GM21423 (cell line): ENCODE measurements around the gene FFAR3.

ENCODE experiments used
- ATAC-seq: cut with Tn5 transposase; IDR thresholded peaks from one replicate; pipeline ENCODE4 v1.9.1; 2021; ENCODE audit warnings: mild to moderate bottlenecking, moderate library complexity; ENCODE audit not compliant: unreplicated experiment

Gene FFAR3, protein sequence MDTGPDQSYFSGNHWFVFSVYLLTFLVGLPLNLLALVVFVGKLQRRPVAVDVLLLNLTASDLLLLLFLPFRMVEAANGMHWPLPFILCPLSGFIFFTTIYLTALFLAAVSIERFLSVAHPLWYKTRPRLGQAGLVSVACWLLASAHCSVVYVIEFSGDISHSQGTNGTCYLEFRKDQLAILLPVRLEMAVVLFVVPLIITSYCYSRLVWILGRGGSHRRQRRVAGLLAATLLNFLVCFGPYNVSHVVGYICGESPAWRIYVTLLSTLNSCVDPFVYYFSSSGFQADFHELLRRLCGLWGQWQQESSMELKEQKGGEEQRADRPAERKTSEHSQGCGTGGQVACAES

DNA sequence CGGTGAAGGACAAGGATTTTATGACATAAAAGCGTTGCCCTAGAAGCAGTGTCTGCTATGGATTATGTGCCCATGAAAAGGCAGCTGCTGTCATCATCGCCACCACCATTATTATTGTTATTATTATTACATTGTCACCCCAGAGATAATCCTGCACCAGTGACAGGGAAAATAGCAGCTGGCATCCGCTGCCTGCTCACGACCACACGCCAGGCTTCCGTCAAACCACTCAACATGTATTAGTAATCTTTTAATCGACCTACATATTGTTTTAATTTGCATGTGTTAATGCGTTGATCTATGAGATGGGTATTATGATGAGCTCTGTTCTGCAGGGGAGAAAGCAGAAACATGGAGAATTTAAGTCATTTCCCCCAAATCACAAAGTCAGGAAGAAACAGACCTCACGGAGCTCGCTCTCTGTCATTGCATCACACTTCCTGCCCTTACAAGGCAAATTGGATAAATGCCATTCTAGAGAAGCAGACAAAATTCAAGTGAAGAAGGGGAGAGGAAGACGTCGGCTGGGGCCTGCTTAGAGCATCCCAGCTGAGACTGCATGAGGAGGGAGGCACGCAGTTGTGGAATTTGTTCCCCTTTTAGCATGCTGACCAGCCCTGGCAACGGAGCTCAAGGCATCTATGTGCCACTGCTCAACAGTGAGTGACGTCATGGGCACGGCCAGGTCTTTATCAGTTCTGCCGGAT is at the start of gene FFAR3:
Gene FFAR3, plus strand, starts transcription at position 594 of the 707 bp plus-strand sequence. CDS start 431 bp downstream, outside the sequence.
- ATAC-seq: no peak

DNA sequence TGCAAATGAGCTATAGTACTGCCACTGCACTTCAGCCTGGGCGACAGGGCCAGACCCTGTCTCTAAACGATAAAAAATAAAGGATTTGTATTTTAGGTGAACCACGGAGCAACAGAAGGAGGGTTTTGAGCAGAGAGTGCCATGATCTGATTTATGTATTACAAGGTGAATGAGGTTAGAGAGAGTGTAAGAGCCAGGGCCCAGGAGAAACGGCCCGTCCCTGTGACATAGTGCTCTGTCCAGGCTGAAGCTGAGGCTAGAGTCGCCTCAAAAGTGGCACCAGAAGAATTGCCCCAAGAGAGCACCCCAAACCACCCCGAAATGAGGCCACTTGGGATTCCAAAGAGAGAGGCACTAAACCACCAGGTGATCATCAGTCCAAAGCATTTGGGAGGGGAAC is 49.4 kb upstream of the FFAR3 start:
- no peak for ATAC-seq

DNA sequence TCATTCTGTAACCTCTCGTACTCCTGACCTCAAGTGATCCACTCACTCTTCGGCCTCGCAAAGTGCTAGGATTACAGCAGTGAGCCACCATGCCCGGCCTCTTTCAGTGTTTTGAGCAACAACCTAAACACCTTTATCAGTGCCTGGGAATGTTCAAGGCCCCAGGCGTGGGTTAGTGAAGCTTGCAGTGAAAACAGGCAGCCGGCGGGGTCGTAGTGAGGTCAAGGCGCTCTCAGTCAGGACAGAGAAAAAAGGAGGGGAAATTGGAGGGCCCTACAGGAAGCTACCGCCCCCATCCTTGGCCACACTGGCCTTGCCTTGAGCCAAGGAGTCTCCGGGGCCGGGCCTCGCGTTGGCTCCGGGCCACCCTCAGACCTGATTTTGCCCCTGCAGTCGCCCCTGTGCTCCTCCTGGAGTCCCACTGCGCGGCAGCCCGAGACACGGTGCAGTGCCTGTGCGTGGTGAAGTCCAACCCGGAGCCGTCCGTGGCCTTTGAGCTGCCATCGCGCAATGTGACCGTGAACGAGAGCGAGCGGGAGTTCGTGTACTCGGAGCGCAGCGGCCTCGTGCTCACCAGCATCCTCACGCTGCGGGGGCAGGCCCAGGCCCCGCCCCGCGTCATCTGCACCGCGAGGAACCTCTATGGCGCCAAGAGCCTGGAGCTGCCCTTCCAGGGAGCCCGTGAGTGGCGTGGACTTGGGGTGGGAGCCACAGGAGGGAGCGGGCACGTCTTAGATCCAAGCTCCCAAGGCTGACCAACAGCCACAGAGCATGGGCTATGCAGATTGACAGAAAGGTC is 48.6 kb upstream of the FFAR3 start:
- no peak for ATAC-seq

DNA sequence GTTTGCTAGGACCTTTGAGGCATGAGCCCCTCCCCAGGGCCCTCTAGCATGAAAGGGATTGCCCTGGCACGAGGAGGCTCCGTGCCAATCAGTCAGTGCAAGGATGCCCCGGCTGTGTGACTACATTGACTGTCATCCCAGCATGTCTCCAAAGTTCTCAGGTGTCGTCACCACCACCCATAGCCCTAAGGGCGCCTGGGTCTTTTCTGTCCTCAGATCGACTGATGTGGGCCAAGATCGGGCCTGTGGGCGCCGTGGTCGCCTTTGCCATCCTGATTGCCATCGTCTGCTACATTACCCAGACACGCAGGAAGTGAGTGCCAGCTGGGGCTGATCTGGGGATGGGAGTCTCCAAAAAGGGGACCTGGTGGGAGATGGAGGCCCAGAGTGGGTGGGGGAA is 47.9 kb upstream of the FFAR3 start:
- ATAC-seq: no peak

DNA sequence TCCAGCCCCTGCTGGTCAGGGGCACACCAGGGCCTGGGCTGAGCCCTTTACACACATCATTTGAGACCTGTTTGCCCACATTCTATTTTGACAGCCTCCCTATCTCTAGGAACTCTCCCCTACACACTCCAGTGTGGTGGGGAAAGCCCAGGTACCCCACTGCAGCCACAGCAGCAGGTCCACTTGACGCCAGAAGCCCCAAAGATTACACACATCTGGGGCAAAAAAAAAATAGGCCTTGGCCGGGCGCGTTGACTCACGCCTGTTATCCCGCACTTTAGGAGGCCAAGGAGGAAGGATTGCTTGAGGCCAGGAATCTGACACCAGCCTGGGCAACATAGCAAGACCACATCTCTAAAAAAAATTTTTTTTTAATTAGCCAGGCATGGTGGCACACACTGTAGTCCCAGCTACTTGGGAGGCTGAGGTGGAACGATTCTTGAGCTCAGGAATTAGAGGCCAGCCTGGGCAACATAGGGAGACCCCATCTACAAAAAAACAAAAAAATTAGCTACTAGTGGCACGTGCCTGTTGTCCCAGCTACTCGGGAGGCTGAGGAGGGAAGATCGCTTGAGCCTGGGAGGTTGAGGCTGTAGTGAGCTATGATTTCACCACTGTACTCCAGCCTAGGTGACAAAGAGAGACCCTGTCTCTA is 47.3 kb upstream of the FFAR3 start:
- ATAC-seq: no peak

DNA sequence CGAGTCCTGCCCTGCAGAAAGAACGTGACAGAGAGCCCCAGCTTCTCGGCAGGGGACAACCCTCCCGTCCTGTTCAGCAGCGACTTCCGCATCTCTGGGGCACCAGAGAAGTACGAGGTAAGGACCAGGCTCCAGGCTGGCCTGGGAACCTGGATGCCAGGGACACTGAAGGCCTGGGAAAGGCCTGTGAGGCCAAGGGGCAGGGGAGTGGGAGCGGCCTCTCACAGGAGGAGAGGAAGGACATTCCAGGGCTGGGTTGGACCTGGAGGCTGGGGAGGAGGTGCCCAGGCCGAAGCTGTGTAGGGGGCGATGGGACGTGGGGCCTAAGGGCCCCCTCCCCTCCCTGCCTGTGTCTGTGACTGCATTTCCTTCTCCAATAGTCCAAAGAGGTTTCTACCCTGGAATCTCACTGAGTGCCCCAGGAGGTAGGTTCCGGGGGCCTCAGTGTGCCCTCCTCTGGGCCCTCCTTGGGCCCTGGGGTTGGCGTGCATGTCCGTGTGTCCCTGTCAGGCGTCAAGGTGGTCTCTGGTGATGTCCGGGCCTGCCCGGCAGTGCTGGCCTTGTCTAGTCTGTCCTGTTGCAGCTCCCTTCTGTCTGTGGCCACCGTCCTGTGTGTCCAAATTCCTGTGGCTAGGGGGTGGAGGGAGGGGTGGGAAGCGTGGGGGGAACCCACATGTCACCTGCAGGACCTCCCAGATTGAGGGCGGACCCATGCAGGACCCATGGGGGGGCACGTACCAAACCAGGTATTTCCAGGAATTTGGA is 46.2 kb upstream of the FFAR3 start:
- ATAC-seq: no peak

DNA sequence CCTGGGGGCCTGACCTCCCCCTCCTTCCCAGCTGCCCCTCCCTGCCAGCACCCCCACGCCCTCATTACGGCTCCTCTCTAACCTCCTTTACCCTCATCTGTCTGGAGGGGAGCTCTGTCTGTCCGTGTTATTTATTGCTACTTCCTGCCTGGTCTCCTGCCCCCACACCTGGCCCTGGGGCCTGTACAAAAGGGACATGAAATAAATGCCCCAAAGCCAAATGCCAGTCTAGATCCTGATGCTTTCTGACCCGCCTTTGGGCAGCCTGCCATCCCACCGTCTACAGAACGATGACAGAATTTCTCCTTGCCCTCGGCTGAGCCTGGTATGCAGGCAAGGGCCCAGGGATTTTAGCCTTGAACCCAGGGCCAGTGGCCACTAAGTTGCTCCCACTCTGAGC is 44.7 kb upstream of the FFAR3 start:
- no peak for ATAC-seq

DNA sequence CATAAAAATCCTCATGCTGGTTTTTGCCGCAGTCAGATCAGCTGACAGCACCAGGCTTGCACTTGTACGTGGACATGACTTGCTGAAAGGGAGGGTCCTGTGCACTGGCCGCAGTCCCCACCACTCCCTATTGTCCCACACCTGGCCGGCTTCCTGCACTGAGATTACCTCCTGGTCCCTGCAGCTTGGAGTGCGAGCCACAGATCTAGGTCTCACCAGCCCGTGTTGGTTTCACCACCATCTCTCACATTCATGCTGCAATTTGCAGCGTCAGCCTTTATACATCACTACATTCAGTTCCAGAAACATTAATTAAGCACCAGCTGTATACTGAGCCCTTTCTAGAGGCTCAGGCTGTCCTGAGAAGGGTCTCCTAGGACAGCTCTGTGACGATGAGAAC is 44.2 kb upstream of the FFAR3 start:
- no peak for ATAC-seq

DNA sequence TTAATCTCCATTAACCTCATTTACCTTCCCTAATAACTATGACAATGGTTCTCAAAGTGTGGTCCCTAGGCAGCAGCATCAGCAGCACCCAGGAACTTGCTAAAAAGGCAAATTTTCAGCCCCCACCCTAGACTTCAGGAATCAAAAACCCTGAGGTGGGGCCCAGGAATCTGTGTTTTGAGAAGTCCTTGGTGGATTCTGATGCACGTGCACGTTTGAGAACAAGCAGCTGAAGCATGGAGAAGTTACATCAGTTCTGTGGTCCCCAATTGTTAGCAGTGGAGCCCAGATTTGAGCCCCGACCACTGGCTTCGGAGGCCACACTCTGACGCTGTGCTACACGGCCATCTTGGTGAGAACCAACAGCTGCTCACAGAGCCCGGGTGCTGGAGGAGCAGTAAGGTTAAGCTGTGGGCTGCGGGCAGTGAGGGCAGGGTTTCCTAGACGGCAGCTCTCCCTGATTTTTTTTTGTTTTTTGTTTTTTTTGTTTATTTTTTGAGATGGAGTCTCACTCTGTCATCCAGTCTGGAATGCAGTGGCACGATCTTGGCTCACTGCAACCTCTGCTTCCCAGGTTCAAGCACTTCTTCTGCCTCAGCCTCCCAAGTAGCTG is 43.3 kb upstream of the FFAR3 start:
- ATAC-seq: no peak

DNA sequence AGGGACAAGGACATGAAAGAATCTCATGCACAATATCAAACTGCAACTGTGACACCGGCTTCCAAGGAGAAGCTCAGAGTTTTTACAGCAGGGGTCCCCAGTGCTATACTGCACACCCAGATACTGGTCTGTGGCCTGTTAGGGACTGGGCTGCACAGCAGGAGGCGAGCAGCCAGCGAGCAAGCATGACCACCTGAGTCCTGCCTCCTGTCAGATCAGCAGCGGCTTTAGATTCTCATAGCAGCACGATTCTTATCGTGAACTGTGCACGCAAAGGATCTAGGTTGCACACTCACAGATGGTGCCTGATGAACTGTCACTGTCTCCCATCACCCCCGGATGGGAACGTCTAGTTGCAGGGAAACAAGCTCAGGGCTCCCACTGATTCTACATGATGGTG is 42.4 kb upstream of the FFAR3 start:
- ATAC-seq: no peak

DNA sequence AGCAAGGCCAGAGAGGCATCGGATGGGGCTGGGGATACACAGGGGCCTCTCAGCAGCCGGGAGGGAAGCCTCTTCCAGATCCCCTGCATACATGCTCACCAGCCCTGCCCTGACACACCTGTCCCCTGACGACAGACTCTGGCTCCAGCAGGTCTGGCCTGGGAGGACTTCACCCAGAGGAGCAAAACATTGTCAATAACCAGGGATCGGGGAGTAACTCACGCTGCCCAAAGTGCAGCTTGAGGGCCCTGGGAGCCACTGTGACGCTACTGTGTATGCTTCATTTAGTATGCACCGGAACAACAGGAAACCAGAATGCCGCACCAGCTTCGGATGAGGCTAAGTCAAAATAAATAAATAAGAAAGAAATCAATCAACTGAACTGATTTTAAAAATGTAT is 41.7 kb upstream of the FFAR3 start:
- no peak for ATAC-seq

DNA sequence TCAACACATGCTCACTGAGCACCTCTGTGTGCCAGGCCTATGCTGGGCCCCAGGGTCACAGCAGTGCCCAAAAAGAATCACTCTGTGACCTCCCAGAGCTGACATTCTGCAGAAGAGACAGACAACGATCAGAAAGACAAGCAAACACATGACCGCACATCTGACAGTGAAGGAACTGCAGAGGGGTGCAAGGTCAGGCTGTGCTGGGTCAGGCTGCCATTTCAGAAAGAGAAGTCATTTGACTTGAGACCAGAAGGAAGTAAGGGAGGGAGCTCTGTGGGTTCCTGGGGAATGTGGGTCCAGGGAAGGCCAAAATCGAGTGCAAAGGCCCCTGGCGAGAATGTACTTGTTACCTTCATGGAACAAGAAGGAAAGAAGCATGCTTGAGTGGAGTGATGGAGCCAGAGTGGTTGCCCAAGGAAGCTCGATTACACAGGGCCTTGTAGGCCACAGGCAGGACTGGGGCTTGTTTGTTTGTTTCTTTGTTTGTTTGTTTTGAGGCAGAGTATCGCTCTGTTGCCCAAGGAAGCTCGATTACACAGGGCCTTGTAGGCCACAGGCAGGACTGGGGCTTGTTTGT is 40.7 kb upstream of the FFAR3 start:
- ATAC-seq: no peak

DNA sequence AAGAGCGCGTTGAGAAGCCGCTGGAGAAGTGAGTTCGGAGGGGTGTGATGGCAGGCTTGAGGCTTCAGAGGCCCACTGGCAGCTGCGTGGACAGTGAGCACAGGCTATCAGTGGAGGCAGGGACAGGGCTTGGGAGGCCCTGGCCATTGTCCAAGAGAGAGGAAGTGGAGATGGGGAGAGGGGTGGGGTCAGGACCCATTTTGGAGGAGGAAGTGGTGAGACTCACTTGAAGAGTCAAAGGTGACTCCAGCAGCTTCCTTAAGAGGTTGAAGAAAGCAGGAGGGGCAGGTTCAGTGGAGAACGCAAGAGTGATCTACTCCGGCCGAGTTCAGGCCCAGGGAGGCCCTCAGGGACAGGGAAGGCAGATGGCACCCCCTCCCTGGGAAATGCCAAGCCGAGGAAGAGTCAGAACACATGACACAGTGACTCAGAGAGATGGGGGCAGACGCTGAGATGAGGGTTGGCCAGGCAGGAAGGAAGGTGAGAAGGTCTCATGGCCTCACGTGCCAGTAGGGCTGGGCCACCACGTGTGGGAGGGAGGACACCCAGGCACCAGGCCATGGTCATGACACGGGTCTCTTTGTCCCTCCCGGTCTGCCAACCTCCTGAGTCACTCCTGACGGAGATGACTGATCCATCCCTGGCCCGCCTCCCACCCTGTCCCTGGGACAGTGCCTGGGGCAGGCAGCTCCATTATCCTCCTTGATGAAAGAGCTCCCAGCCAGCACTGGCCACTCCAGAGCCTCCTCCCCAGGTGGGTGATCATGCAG is 39.4 kb upstream of the FFAR3 start:
- no peak for ATAC-seq

DNA sequence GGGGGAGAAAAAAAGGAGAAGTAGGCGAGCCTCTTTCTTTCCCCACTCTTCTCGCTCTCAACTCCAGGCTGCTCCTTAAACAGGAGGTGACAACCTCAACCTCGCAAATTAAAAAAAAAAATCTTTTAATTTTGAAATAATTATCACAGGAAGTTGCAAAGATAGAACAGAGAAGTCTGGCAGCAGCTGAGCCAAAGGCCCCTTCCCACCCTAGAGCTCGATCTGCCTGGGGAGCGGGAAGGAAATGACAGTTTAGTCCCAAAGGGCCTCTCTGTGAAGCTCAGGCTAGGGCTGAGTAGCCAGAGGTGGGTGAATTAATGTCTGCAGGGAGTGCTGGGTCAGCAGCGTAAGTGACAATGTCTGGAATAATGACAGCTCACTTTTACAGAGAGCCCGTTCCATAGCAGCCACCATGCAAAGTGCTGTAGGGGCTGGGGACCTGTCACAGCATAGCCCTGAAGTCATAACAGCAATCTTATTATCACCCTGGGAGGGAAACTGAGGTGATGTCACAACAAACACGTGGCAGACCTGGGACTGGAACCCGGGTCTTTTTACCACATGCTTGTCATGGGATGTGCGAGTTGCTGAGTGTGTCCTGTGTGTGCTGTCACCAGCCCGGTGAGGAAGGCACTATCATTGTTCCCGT is 38.1 kb upstream of the FFAR3 start:
- ATAC-seq: no peak

DNA sequence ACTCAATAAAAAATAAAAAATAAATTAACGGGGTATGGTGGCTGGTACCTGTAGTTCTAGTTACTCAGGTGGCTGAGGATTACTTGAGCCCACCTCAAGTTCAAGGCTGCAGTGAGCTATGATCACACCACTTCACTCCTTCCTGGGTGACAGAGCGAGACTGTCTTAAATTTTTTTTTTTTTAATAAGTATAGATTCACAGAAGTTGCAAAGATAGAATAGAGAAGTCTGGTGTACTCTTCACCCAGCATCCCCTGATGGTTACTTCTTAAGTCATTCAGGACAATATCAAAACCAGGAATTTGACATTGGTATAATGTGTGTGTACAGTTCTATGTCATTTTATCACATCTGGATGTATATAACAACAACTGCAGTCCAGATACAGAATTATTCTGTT is 37.0 kb upstream of the FFAR3 start:
- no peak for ATAC-seq

DNA sequence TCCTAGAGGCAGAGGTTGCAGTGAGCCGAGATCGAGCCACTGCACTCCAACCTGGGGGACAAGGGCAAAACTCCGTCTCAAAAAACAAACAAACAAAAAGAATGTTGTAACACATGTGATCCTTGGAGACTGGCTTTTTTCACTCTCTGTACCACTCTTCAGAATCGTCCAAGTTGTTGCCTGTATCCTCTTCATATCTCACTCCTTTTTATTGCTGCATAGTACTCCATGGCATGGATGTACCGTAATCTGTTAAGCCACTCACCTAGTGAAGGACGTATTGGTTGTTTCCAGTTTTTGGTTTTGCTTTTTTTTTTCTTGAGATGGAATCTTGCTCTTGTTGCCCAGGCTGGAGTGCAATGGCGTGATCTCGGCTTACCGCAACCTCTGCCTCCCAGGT is 36.2 kb upstream of the FFAR3 start:
- no peak for ATAC-seq

DNA sequence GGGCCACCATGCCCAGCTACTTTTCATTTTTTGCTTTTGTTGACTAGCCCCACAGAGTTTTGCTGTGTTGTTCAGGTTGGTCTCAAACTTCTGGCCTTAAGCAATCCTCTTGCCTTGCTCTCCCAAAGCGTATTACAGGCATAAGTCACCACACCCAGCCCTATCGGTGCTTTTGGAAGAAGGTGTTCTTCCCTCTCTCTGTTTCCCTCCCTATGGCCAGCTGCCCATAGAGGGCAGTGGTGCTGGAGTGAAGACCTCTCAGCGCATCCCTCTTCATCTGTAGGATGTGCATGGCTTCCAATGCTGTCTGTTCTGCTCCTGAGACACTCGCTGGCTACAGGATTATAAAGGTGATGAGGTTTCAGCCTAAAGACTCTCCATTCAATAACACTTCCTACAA is 30.6 kb upstream of the FFAR3 start:
- no peak for ATAC-seq

DNA sequence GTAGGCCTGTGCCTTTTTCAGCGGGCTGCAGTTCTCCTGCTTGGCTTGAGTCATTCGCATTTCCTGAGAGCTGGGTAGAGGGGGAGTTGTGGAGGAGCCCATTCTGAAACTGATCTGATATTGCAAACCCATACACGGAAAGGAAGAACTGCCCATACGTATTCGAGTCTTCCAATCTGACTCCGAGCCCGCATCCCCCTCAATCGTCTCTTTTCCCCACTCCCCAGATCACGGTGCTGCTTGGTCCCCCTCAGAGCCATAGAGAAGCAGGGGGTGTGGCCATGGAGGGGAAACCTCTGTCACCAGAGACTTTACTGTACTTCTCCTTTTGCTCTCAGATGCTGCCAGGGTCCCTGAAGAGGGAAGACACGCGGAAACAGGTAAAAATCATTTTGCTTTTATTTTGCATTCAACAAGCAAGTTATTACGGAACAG is 29.4 kb upstream of the FFAR3 start, which contains the start of gene CD22:
Gene CD22, plus strand, starts transcription at position 337 of the 435 bp plus-strand sequence. CDS start 2,854 bp downstream, outside the sequence.
- no peak for ATAC-seq
